GM19240 (cell line): ENCODE measurements around the gene HIVEP3.

Source experiments
- DNase-seq: peaks from one replicate; pipeline ENCODE4 v3.0.0; 2011; ENCODE audit warnings: low spot score; ENCODE audit not compliant: insufficient read length

Gene HIVEP3

DNA sequence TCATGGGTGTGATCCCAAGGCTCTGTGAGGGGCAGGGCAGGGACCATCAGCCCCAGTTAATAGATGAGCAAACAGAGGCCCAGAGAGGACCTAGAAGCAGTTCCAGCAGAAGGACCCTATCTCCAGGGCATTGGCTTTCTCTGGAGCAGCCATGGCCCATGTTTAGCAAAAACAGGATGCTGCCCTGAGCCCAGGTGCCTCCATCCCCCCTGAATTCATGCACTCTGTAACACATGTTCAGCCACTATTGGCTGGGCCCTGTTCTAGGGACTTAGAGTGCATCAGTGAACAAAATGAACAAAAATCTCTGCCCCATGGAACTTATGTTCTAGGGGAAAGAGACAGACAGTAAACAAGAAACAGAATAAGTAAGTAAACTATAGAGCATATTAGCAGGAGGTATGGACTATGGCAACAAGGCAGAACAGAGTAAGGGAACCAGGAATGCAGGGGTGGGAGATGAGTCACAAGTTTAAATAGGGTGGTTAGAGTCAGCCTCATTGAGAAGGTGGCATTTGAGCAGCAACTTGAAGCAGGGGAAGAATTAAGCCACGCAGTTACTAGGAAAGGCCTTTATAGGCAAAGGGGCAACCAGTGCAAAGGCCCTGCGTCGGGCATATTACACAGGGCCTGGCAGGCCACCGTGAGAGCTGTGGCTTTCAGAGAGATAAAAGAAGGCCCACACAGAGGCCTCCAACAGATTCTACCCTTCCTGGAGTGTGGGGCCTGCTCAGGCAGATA, 248.3 kb downstream of the HIVEP3 start:
- no peak for DNase-seq

DNA sequence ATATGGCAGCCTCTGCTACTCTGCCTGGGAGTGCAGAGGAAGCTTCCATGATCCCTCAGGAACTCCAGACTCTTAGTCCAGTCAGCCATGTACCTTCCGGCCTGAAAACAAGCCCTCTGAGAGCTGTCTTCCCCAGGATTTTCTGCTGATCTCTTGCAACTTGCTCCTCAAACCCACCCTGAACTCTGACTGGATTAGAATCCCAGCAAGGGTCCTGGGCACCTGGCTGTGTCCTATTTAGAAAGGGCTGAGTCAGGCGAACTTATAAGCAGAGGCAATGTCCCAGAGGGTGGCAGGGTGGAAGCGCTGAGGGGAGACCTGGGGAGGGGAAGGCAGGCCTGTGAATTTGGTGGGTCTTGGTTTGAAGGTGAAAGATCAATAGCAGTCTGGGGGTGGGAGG, 249.8 kb downstream of the HIVEP3 start:
- no peak for DNase-seq

DNA sequence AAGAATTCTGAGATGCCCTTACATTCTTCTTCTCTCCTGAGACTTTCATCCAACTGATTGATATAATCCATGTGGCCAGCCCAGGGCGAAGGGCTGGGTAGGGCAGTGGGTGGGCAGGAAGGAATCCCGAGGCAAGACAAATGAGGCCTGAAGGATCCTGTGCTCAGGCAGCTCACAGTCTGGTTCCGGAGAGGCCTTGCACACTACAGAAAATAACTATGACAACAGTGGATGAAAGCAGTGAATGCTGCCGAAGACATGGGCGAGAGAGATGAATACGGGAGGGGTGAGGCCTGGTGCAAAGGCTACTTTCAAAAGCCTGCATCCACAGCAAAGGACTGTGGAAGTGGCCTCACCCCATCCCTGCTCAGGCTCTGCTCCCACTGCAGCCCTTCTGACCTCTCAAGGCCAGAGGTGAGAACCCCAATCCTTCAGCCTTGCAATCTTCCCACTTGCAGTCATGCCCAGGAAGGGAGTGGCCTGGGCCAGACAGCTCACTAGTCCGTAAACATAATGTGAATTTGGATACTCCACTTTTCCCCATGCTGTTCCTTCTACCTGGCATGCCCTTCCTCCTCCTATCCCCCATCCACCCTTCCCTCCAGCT, 250.6 kb downstream of the HIVEP3 start:
- DNase-seq = no peak

DNA sequence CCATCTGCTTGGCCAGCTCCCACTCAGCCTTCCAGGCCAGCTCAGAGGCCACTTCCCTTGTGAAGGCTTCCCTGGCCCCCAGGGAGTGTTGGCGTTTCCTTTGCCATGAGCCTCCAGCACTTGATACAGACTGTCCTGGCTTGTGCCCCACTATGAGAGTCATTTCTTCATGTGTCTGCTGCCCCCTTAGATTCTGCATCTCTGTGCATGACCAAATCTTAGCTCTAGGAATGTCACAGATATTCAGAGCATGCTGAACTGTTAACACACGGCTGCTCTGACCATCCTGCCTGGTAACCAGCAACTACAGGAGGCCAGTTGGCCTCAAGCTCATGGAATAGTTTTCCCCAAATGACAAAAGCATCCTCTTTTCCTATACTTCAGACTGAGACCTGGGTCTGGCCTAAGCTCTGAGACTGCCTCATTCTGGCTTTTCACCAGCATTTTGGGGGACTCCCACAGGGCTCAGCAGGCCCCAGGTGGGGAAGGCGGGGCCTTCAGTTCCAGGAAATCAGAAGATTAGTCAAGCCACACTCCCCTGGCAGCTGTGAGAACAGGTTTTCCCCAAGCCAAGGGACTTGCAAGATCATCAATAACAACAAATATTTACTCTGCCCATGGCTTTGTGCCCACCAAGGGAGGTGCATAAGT, 251.6 kb downstream of the HIVEP3 start:
- peak; percentile 73 for DNase-seq

DNA sequence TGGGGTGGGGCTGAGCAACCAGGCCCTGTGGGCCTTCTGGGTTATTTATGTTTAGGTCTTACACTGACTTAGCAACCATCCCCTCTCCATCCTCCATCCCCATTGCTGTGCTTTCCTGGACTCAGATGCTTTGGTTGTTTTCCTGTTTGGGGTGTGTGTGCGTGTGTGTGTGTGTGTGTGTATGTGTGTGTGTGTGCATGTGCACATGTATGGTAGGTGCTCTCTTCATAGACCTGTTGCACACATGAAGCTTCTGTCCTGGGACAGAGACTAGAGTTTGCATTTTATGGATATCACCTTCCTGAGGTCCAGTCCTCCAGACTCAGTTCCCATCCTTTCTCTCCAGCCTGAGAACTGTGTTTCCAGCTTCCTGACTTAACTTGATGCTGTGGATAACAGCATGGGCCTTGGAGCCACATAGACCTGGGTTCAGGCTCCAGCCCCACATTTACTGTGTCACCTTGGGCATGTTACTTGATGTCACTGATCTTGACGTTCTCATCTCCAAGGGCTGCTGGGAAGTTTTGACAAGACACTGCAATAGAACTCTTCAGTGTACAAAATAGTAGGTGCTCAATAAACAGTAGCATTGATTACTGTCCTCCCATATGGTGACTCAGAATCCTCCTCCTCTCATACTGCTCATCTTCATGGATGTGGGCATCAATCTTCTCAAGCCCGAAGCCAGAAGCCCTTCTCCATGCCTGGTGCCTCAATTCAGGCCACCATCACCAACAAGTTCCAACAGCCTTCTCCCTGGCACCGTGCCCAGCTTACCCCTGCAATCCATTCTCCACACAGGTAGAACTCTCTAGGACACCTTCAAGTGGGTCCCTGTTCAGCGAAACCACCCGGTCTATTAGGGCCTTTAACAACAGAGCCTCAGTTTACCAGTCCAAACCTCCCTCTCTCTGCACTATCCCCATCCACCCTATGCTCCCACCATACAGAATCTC, 252.5 kb downstream of the HIVEP3 start:
- no peak for DNase-seq

DNA sequence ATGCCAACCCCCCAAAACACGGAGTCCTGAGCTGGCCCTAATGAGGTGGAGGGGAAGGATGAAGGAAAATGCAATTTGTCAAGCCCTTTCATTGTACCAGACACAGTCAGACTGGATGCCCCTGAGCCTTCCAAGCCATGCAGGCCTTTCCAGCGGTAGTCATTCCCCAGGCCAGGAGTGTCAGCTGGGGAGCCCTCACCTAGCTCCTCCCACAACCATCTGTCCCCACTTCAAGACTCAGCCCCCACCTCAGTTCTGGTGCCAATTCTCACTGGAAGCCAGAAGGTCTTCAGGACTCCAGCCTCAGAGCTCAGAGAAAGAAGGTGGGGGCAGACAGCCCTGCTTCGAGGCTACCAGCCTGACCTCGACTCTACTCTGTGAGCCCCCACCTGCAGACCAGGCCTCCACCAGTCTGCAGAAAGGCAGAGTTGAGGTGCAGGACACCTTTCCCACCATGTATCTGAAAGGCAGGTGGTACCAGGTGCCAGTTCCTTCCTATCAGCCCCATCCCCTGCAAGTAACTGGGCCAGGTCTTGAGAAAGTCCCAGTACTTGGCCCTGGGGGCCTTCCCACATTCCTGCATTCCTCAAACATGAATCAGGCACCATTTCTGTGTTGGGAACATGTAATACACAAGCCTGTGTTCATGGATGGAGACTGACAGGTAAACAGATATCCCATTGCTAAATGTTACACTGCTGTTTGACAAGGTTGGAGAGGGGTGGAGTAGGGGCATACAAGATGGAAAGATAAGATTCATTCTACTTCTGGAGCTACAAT, 253.7 kb downstream of the HIVEP3 start:
- no peak for DNase-seq

DNA sequence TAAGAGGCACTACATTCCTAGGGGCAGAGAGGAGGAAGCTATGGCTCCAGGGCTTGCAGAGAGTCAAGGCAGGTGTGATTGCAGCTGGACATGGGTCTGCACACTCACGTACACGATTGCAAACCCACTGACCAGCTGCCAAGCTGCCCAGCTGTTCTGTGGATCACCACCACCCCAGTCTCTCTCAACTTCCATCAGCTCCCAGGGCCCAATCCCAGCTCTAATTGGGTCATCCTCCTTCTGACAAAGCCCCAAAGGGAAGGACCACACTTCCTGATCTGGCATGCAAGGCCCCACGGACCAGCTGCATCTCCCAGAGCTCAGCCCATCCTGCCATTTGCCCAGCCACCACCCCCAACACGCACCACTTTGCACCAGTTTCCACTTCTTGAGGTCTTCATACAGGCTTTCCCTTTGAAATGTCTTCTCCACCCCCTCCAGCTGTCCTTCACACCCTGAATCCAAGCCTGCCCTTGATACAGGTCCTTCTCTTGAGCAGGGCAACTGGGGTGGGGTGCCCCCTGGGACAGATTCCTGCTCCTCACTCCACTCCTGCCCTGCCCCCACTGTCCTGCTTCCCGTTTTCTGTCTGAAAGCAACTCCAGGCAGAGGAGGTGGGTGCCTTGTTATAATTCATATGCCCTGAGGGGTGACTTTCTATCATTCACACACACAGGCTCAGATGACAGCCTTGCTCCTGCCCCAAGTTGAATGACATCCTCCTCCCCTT, 254.9 kb downstream of the HIVEP3 start:
- no peak for DNase-seq

DNA sequence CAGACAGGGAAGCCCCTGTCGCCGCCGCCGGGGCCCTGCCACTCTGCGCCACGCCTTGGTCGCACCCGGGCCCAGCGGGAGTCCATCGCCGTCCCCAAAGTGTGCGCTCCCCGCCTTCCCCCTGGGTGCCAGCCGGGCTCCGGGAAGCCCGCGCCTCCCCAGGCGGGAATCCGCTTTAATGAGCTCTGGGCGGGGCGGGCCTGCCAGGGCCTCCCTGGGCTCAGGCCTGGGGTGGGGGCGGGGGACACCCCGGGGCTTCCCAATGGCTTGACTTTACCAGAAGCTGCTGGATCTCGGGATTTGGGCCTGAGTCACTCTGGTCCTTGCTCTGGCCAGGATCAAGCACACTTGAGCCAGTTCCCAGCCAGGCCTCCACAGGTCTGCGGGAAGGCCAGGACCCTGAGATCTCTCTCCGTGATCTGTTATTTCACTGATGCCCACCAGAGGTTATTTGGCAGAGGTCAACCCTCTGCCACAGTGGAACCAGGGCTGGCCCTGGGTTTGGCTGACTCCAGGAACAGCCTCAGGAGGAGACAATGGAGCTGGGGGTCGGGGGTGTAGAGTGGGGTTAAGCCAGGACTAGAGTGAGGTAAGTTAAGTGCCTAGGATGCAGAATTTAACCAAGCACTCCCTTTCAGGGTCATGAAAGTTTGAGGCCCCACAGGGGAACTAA, 255.8 kb downstream of the HIVEP3 start:
- DNase-seq = no peak

DNA sequence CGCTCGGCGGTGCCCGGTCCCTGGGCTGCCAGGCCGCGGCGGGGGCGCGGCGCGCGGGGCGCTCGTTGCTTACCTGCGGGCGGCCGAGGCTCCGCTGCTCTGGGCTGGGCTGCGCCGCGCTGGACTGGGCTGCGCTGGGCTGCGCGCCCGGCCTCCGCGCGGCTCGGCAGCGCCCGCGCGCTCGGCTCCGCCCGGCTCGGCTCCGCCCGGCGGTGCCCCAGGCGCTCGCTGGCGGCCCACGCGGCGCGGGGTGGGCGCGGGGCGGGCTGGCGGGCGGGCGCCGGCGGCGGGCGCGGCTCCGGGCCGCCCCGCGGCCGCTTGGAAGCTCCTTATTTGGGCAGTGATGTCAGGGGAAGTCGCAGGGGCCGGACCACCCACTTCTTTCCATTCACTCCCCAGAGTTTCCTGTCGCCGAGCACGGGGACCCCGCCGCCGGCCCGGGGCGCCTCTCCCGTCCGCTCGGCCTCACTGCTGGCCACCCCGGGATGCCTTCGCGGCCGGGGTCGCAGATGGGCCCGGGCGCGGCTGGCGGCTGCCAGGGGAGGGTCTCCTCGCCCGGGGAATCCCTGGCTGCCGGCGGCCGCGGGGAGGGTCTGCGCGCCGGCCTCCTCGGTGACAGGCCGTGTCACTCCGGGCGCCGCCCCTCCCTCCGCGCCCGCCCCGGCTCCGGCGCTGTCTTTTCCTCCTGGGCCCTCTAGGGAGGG, 256.5 kb downstream of the HIVEP3 start:
- peak; percentile 69 for DNase-seq

DNA sequence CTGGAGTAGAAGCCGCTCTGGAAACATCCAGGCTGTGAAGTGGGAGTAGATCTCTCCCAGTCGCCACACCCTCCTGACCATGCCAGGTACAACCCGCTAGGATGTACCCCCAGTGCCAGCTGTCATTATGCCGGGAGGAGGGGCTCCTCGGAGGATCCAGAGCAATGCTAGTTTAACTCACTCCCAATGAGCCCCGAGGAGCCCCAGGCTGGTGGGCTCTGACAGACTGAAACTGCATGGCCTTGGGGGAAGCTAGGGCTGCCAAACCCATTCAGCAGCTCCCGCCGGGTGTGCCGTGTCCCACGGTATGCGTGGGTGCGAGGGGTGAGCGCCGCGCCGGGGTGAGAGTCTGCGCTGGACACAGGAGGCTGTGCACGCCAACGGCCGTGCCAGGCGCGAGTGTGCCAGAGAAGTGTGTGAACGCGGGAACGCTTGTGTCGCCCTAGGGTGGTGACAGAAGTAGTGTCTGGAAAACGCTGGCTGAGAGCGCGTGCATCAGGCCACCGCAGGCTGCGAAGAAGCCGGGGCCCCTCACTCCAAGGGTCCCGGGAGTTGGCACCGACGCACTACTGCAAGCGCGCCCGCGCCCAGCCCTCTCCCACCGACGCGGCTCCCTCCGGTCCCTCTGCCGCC, 257.2 kb downstream of the HIVEP3 start:
- DNase-seq = no peak

DNA sequence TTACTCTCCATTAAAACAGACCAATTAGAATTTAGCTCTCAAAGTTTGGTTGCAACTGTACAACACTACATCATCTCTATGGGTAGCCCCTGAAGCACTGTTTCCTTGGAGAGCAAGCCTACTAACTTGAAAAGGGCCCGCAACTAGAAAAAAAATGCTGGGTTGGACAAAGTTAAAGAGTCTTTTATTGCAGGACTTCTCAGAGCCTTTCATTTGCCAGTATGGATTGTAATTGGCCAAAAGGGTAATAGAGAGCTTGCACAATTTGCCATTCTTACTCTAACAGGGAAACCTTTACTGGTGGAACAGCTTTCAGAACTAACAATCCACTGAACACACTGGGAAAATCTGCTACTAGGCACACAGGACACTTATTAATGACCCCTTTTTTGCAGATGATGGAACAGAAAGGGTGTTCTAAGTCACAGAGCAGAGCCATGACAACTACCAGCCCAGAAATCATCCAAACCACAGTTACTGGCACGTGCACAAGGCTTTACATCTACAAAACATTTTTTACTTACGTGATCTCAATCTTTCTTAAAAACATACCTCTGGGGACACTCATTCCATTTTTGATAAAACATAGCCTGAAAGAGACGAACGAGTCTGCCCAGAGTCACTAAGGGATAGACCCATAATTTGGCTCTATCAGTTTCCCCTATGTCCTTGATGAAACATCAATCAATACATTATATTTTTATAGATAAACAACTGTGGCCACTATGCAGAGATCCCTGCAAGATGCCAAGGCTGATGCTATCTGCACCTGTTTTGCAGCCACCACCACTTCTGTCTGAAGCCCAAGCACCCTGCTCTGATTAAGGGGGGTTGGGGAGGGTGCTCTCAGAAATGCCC, 257.9 kb downstream of the HIVEP3 start:
- no peak for DNase-seq

DNA sequence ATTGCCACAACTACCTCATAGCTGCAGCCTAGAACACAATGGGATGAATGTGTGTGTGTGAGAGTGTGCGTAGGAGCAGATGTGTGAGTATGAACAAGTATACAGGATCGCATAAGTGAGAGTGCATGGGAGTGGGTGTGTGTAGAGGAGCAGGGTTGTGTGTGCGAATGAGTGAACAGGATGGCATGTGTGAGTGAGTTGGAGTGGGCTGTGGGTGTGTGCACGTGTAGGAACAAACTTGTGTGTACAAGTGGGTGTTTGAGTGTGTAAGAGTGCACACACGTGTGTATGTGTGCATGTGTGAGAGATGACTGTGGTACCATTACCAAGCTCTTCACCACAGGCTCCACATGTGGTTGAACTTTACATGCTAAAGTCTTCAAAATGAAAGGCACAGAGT, 258.8 kb downstream of the HIVEP3 start:
- DNase-seq = no peak

DNA sequence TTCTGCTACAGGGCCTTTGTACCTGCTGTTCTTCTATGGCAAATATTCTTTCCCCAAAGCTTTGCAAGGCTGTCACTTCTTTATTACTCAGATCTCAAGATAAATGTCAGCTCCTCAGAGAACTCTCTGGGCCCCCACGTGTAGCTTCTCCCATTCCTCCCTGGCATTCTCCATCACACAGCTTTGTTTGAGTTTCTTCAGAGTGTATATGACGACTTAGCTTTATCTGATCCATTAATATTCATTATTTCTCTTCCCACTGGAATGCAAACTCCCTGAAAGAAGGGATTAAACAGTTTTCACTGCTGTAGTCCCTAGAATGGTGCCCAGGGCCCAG, 259.6 kb downstream of the HIVEP3 start:
- DNase-seq = no peak

DNA sequence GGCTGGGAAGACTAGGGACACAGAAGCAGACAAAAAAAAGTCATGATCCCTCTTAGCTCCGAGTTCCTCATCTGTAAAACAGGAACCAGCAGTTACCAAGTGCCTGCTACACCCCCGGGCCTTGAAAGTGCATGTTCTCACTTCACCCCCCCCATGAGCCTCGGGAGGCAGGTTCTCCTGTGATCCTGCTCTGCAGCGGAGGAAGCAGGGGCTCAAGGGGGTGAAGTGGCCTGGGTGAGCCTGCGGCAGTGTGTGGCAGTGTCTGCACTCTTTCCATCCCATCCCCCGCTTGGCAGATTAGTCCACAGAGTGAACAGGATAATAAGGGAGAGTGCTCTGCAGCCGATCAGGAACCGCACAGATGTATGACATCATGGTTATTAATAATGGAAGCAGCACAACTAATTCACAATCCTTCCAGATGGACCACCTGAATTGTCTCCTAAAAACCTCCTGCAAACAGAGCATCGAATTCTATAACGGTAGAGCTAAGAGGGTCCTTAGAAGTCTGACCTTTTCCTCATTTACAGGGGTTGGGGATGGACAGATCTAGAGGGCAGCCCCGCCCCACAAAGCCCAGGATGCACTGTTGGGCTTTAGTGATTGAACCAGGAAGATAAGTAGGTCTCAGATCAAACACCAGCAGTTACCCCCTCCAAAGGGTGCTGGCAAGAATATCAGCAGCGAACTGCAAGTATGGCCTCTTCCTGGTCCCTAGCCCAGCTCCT, 260.1 kb downstream of the HIVEP3 start:
- DNase-seq = no peak

DNA sequence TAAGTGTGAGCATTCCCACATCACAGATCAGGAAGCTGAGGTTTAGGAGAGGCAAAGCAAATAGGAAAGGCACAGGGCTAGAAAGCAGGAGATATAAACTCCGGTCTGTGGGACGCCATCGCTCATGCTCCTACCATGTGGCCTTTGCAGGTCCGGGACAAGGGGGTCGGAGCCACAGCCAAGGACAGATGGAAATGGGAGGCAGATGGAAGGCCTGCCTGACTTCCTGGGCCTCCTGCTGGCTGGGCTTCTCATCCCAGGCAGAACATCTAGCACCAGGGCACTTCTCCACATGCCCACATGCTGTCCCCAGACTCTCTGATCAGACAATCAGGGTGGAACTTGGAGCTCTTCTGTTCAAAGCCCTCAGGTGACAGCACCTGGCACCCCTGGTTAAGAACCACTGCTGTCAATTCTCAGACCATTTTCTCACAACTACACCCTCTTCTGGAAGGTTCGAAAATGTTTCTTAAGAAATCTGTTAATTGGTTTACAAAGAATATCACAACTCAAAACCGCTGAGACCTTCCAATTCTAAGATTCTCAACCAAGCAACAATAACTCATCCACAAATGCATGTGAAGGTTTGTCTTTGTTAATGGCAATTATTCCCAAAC, 260.9 kb downstream of the HIVEP3 start:
- no peak for DNase-seq

DNA sequence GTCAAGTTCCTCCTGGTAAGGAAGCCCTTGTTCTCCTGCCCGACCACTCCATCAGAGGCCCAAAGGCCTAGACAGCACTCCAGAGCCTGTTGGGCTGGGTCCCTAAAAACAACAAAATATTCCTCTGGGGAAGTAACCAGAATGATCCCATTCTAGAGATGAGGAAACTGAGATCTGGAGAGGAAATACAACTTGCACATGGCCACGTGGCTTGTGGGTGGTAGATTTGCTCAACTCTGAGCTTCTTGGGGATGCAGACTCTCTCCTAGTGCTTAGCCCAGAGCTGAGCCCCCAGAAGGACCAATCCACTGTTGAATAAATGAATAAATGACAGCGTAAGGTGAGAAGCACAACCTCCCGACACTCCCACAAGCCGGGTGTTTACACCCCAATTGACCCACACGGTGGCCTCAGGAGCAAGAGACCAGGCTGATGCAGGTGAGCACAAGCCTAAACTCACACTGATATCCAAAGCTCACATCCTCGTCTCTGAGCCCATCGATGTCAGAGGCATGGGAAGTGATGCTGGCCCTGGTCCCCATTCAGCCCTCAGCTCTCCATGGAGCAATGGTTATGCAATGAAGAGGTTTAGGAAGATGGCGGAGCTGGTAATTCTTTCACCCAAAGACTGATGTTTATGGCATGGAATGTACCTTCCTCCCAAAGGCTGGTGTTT, 261.8 kb downstream of the HIVEP3 start:
- no peak for DNase-seq
